GM12878 (cell line): Measurements from ENCODE around the gene SYCN. TPM values are rescaled to one million over a fixed set of nuclear protein-coding genes. Genes with fewer than 3 reads are reported as not detected.

Source experiments
- ATAC-seq: fragments of 200-7000 bp; cut with Tn5 transposase; 3 replicates; pipeline ENCODE4 v1.9.1; 2020; ENCODE audit warnings: mild to moderate bottlenecking, moderate library complexity
- BruUV-seq: library from RNA; stranded (reverse); fragments of 400-500 nt; replicated peaks from 2 replicates; lab custom pipeline; 2021; lab: Mats Ljungman, UMichigan
- CTCF ChIA-PET: fragments of 300-600 bp; sonication (Branson Sonifier 250); formaldehyde crosslinking; extraction: SDS; loops from one replicate; lab custom pipeline; 2021; ENCODE audit warnings: inconsistent platforms; lab: Yijun Ruan, JAX
- POLR2A ChIA-PET: fragments of 350-600 bp; formaldehyde crosslinking; extraction: SDS; loops from one replicate; lab custom pipeline; 2021; ENCODE audit warnings: inconsistent platforms; lab: Charles Lee
- RAD21 ChIA-PET: fragments of 300-600 bp; sonication (Branson Sonifier 250); formaldehyde crosslinking; loops from one replicate; lab custom pipeline; 2023; ENCODE audit warnings: antibody characterized with exemption; ENCODE audit not compliant: unreplicated experiment; lab: Charles Lee
- SMC1A ChIA-PET: fragments of 300-600 bp; sonication (Branson Sonifier 250); formaldehyde crosslinking; loops from one replicate; lab custom pipeline; 2023; ENCODE audit not compliant: unreplicated experiment, uncharacterized antibody; lab: Charles Lee
- DNase-seq: peaks from one replicate; pipeline ENCODE4 v3.0.0-alpha.2; 2011; ENCODE audit warnings: low read depth, low spot score
- FAIRE-seq: peaks from 3 replicates; lab custom pipeline; 2011; peaks lifted over from hg19 to GRCh38; lab: Jason Lieb, UNC
- H2AFZ ChIP-seq: 2 replicates; pipeline ENCODE4 v1.6.0; 2011; ENCODE audit warnings: low read depth, low read length, control low read depth; ENCODE audit not compliant: control insufficient read depth
- H3K27ac ChIP-seq: 2 replicates; pipeline ENCODE4 v1.5.1; 2011; ENCODE audit warnings: control low read depth; ENCODE audit not compliant: control insufficient read depth, insufficient read depth
- H3K27me3 ChIP-seq, 2 experiments: replicated peaks in 1 of 2; 2 replicates each; pipeline versions ENCODE4 v1.6.0 to v1.6.1; 2011; ENCODE audit warnings: low read length in 1 of 2; ENCODE audit not compliant: control insufficient read depth in 2 of 2, insufficient read depth in 2 of 2
- H3K36me3 ChIP-seq, 2 experiments: 2 replicates each; pipeline ENCODE4 v1.5.1; 2011; ENCODE audit warnings: low read length in 1 of 2; ENCODE audit not compliant: control insufficient read depth in 2 of 2, insufficient read depth in 2 of 2
- H3K4me1 ChIP-seq: 2 replicates; pipeline ENCODE4 v1.6.1; 2011; ENCODE audit warnings: mild to moderate bottlenecking, low read length, moderate library complexity, mixed read lengths; ENCODE audit not compliant: control insufficient read depth, insufficient read depth
- H3K4me2 ChIP-seq: 2 replicates; pipeline ENCODE4 v1.6.0; 2011; ENCODE audit warnings: control low read depth; ENCODE audit not compliant: control insufficient read depth, insufficient read depth
- H3K4me3 ChIP-seq: fragments of 200-600 bp; sonication (generic); 2 replicates; pipeline ENCODE4 v1.5.1; 2016
- H3K79me2 ChIP-seq: 2 replicates; pipeline ENCODE4 v1.6.0; 2011; ENCODE audit warnings: low read length; ENCODE audit not compliant: control insufficient read depth, insufficient read depth
- H3K9ac ChIP-seq: 2 replicates; pipeline ENCODE4 v1.8.0; 2011; ENCODE audit warnings: low read length, control low read depth, mixed read lengths; ENCODE audit not compliant: control insufficient read depth, insufficient read depth
- H3K9me3 ChIP-seq: replicated peaks from 3 replicates; pipeline ENCODE4 v1.5.1; 2011; ENCODE audit warnings: mild to moderate bottlenecking, low read length; ENCODE audit not compliant: control insufficient read depth, insufficient read depth
- H4K20me1 ChIP-seq: 2 replicates; pipeline ENCODE4 v1.6.0; 2011; ENCODE audit not compliant: control insufficient read depth, insufficient read depth
- BCLAF1 ChIP-seq: fragments of 450-650 bp; IDR thresholded peaks from 2 replicates; pipeline ENCODE4 v1.6.1; 2017; ENCODE audit warnings: antibody characterized with exemption, mild to moderate bottlenecking, moderate library complexity
- BMI1 ChIP-seq: fragments of 450-650 bp; IDR thresholded peaks from 2 replicates; pipeline ENCODE4 v1.6.1; 2016; ENCODE audit warnings: mild to moderate bottlenecking, moderate library complexity, borderline replicate concordance
- LARP7 ChIP-seq: fragments of 450-650 bp; IDR thresholded peaks from 2 replicates; pipeline ENCODE4 v1.6.1; 2017; ENCODE audit warnings: mild to moderate bottlenecking
- MYB ChIP-seq: fragments of 150-350 bp; IDR thresholded peaks from 2 replicates; pipeline ENCODE4 v1.6.1; 2014; ENCODE audit warnings: mild to moderate bottlenecking, low read depth, low read length, borderline replicate concordance
- PRDM15 ChIP-seq: fragments of 450-650 bp; formaldehyde crosslinking; IDR thresholded peaks from 2 replicates; pipeline ENCODE4 v1.4.0; 2020; ENCODE audit warnings: mild to moderate bottlenecking, moderate library complexity
- RB1 ChIP-seq: fragments of 450-650 bp; formaldehyde crosslinking; IDR thresholded peaks from 2 replicates; pipeline ENCODE4 v1.6.1; 2017; ENCODE audit warnings: mild to moderate bottlenecking, borderline replicate concordance
- ZSCAN29 ChIP-seq: fragments of 450-650 bp; IDR thresholded peaks from 2 replicates; pipeline ENCODE4 v1.6.1; 2017; ENCODE audit warnings: mild to moderate bottlenecking, moderate library complexity
- WGBS: methylation state at CpG from one replicate; pipeline ENCODE4 v1.1.6; 2016; ENCODE audit warnings: low lambda C conversion rate; ENCODE audit not compliant: insufficient replicate concordance, insufficient coverage; ENCODE audit errors: missing lambda C conversion rate; 5-methylcytosine and 5-hydroxymethylcytosine counted together
- in situ Hi-C: fragments of 300-500 bp; cut with MboI; formaldehyde crosslinking; loops from 9 replicates; pipeline ENCODE4 v1.14.3; 2018; ENCODE audit warnings: mixed read lengths
- intact Hi-C: fragments of 100-400 bp; cut with micrococcal nuclease; formaldehyde crosslinking; loops from one replicate; pipeline ENCODE4 v1.14.2; 2022; ENCODE audit not compliant: unreplicated experiment
- polyA plus RNA-seq, 11 experiments: library from polyadenylated mRNA; depleted of rRNA in 4 of 11; unstranded in 6 of 11; stranded (reverse) in 5 of 11; fragments of >200 nt; fragmentation: Nextera tagmentation in 4 of 11; fragmentation: Illumina TruSeq in 1 of 11; extraction: Ambion mirVana in 4 of 11; extraction: Trizol in 1 of 11; gene quantifications; 1 replicate in 1 of 11; 2 replicates in 10 of 11; pipeline versions ENCODE4 v1.2.1 to v1.2.3, GENCODE V29; 2011 to 2016; ENCODE audit warnings: inconsistent platforms in 2 of 11, missing spikeins in 2 of 11, low read depth in 1 of 11
- total RNA-seq, 4 experiments: library from RNA; depleted of rRNA in 3 of 4; stranded (reverse); fragments of >200 nt in 3 of 4; fragmentation: Illumina TruSeq in 1 of 4; extraction: Trizol in 1 of 4; gene quantifications; 2 replicates each; pipeline versions ENCODE4 v1.2.1 to v1.2.3, GENCODE V29; 2013 to 2021

SYCN gene
- total and polyA plus RNA-seq, 10 of the 15 experiments (the other 5 are each of a cell fraction or from before 2014, with no cell fraction given): 0.54 TPM; not detected in 9

- no peaks in the 10 kb centered on the region for H3K4me1 ChIP-seq
- H3K9ac ChIP-seq: no peak overlapping the region
- FAIRE-seq (no peak), ATAC-seq (no peak), DNase-seq (no peak)
- no TSS peak for BruUV-seq
- TF ChIP-seq ZSCAN29 (no peak), BCLAF1 (no peak)
- in situ Hi-C loops (no loop called here), intact Hi-C loops (no loop called here)
- no peak overlapping the region for H3K4me3 ChIP-seq
- ChIA-PET RAD21 (no interaction called here), CTCF (no interaction called here), POLR2A (interaction anchor here (0.6 kb wide), 1 partner anchor 217 kb away, joined by 3 read pairs; no protein-coding TSS in a partner anchor), SMC1A (no interaction called here)
- no peaks in the 10 kb centered on the region for H3K36me3 ChIP-seq
- no peak overlapping the region for H3K27ac ChIP-seq
- 28% methylated on average over 3 of the region's 3 CpGs for WGBS
- peaks cover 5 to 6% of the 10 kb centered on the region in 2 experiments; a peak in 2 of 4 replicates for H3K27me3 ChIP-seq
- no peaks in the 10 kb centered on the region for H3K9me3 ChIP-seq
- H4K20me1 ChIP-seq: no peaks in the 10 kb centered on the region
- no peaks in the 10 kb centered on the region for H3K79me2 ChIP-seq
- H3K4me2 ChIP-seq: no peak overlapping the region
- H2AFZ ChIP-seq: no peak overlapping the region
Measured at GRCh38 chr19:39200803-39201115, 3.3 kb downstream of the SYCN start.

GRCh38 chr19:39200066-39200802 lies 3.8 kb downstream of the SYCN start:
- Histone ChIP-seq H3K4me2 (no peak overlapping the region), H3K79me2 (no peaks in the 10 kb centered on the region), H4K20me1 (no peaks in the 10 kb centered on the region), H3K36me3 (no peaks in the 10 kb centered on the region), H3K27me3 (peaks cover 5 to 6% of the 10 kb centered on the region in 2 experiments; a peak in 2 of 4 replicates), H2AFZ (no peak overlapping the region), H3K9ac (no peak overlapping the region), H3K27ac (no peak overlapping the region), H3K4me1 (no peaks in the 10 kb centered on the region), H3K9me3 (no peaks in the 10 kb centered on the region), H3K4me3 (no peak overlapping the region)
- ChIA-PET SMC1A (no interaction called here), POLR2A (no interaction called here), RAD21 (interaction anchor here (0.6 kb wide), 1 partner anchor 61 kb away, joined by 3 read pairs; no protein-coding TSS in a partner anchor), CTCF (no interaction called here)
- in situ Hi-C loops: no loop called here
- ATAC-seq: no peak
- intact Hi-C loops: no loop called here
- WGBS: 47% methylated on average over 32 of the region's 32 CpGs
- DNase-seq: no peak
- FAIRE-seq: no peak
- no TSS peak for BruUV-seq
- TF ChIP-seq BMI1: no peak
- TF ChIP-seq LARP7: no peak
- TF ChIP-seq RB1: no peak
- no peak for TF ChIP-seq PRDM15 (CRISPR knock-in tag)
- no peak for TF ChIP-seq MYB
